Ovary (tissue), 3 donors: ENCODE data around the gene MORN5.

ENCODE experiments used
- CTCF ChIP-seq, 3 donors: fragments of 450-650 bp in 2 of 3; fragments of 200-600 bp in 1 of 3; IDR thresholded peaks; one replicate each; pipeline versions ENCODE4 v1.5.1 to v1.8.0; 2016 to 2022; ENCODE audit warnings: antibody characterized with exemption in 3 of 3, mild to moderate bottlenecking in 1 of 3
- EP300 ChIP-seq: sonication (generic); formaldehyde crosslinking; IDR thresholded peaks from one replicate; pipeline ENCODE4 v1.6.1; 2017; ENCODE audit warnings: antibody characterized with exemption
- POLR2A ChIP-seq: fragments of 450-650 bp; IDR thresholded peaks from one replicate; pipeline ENCODE4 v1.6.1; 2017; ENCODE audit warnings: antibody characterized with exemption, mild to moderate bottlenecking, moderate library complexity
- donor health status: DM: no; HTN: no; CAD: no.

GRCh38 chr9:122192261-122192875 lies 32.7 kb downstream of the MORN5 start:
- TF ChIP-seq CTCF (IDR thresholded peaks at IDR 0.05), result no peak
- no peak for TF ChIP-seq POLR2A
- TF ChIP-seq EP300, result no peak
